ENCODE results near the gene GPR146. TPM values are rescaled to one million over a fixed set of nuclear protein-coding genes. Genes with fewer than 3 reads are reported as not detected.
A peak's percentile ranks its signal among the peaks of the same experiment; 100 is the strongest.

Gene GPR146, protein sequence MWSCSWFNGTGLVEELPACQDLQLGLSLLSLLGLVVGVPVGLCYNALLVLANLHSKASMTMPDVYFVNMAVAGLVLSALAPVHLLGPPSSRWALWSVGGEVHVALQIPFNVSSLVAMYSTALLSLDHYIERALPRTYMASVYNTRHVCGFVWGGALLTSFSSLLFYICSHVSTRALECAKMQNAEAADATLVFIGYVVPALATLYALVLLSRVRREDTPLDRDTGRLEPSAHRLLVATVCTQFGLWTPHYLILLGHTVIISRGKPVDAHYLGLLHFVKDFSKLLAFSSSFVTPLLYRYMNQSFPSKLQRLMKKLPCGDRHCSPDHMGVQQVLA
- total RNA-seq (2012; rRNA removed), result 0.83 and 2.2 TPM in 2 replicates
- 2.5 and 3.4 TPM in 2 replicates for polyA plus RNA-seq (2012; rRNA removed)
- 1.9 and 8.1 TPM in 2 replicates for polyA plus RNA-seq (2012; cell fraction: cytosol; rRNA removed)
- polyA plus RNA-seq (2012; cell fraction: nucleus; rRNA removed; ENCODE audit: low replicate concordance), result 4.5 and 7.4 TPM in 2 replicates
- percentile 13 among the genes with signal in this experiment for Bru-seq, nascent RNA
- BruChase-seq, experiment 1, labeled RNA remaining after a 6-hour chase, result percentile 20 among the genes with signal in this experiment
- percentile 18 among the genes with signal in this experiment for BruChase-seq, experiment 2, labeled RNA remaining after a 2-hour chase
- long read RNA-seq, partial matches to known transcripts, result 0 of 1 reads
- long read RNA-seq, other reads (novel, unspliced or antisense), result 1 of 1 reads

- Histone ChIP-seq H3K56ac (ENCODE audit: extremely low read depth, insufficient read depth, low read length) (no peak within 1 kb of the TSS), H4K20me1 (ENCODE audit: insufficient read depth, low read length) (peaks cover 27% of the 10 kb centered on the region; the same call in 1 of the 2 replicates), H3K23ac (ENCODE audit: low read depth, low read length) (no peak within 1 kb of the TSS), H4K8ac (ENCODE audit: low read depth in 2 of 2, low read length in 2 of 2) (peak within 1 kb of the TSS; percentile 18 to 90; a peak in 3 of 4 replicates), H3K14ac (replicated peaks; ENCODE audit: low read depth, low read length) (0 out of 2 replicates have a peak within 1 kb of the TSS, but pooled peaks have one; percentile 20), H2BK5ac (ENCODE audit: low read depth, low read length, poor library complexity, severe bottlenecking) (peak within 1 kb of the TSS; percentile 62), H2BK15ac (ENCODE audit: low read depth, low read length) (no peak within 1 kb of the TSS), H3K27ac (ENCODE audit: insufficient read depth, low read length) (peak within 1 kb of the TSS; percentile 88), H3K4me3 (ENCODE audit: insufficient read depth, low read depth, low read length) (peak within 1 kb of the TSS; percentile 54), H3K27me3 (ENCODE audit: control insufficient read depth, insufficient read depth, low read length) (no peaks in the 10 kb centered on the region), H2BK120ac (ENCODE audit: low read depth, low read length) (no peak within 1 kb of the TSS), H4K5ac (ENCODE audit: low read depth, low read length) (peak within 1 kb of the TSS; percentile 84), H3K4me2 (ENCODE audit: low read depth, low read length) (peak within 1 kb of the TSS; percentile 96), H2BK20ac (ENCODE audit: low read depth, low read length) (no peak within 1 kb of the TSS), H3K36me3 (ENCODE audit: control insufficient read depth, insufficient read depth, low read length) (no peaks in the 10 kb centered on the region), H2AK5ac (ENCODE audit: low read depth, low read length) (peak within 1 kb of the TSS; percentile 69; the same call in 1 of the 2 replicates), H4K91ac (ENCODE audit: insufficient read depth, low read depth, low read length) (peak within 1 kb of the TSS; percentile 4; the same call in 1 of the 2 replicates), H3K4ac (ENCODE audit: low read depth, low read length) (peak within 1 kb of the TSS; percentile 28), H3K79me1 (ENCODE audit: low read depth in 1 of 2, low read length in 2 of 2) (peaks cover 10 to 38% of the 10 kb centered on the region in 2 experiments), H2AK9ac (replicated peaks; ENCODE audit: low read depth, low read length, poor library complexity) (peak within 1 kb of the TSS; percentile 84), H2AFZ (replicated peaks; ENCODE audit: low read length, poor library complexity) (peak within 1 kb of the TSS; percentile 87), H3K4me1 (ENCODE audit: control insufficient read depth, insufficient read depth, low read length) (peaks cover 20% of the 10 kb centered on the region), H3K18ac (ENCODE audit: low read depth, low read length) (peak within 1 kb of the TSS; percentile 24; the same call in 1 of the 2 replicates), H3K9me1 (ENCODE audit: insufficient read depth, low read length) (peaks cover 3% of the 10 kb centered on the region; the same call in 1 of the 2 replicates), H3K9ac (ENCODE audit: low read depth, low read length) (peak within 1 kb of the TSS; percentile 79), H3K9me3 (ENCODE audit: control insufficient read depth, insufficient read depth, low read length) (no peaks in the 10 kb centered on the region)
- ChIA-PET POLR2A (ENCODE audit: unreplicated experiment) (no interaction called here), CTCF (interaction anchor here (0.6 to 1.1 kb wide), 2 partner anchors 10 kb away, joined by 3 to 4 read pairs; no protein-coding TSS in a partner anchor)
- 1% methylated on average over 15 of the region's 74 CpGs; no CpG with 5 or more reads in 1 of the 2 experiments for WGBS, 2 experiments (ENCODE audit: extremely low coverage in 2 of 2, insufficient read length in 1 of 2)
- BruUV-seq (replicated peaks), result no TSS peak
- in situ Hi-C loops (cut with MboI; ENCODE audit: low sequenced_read_pairs), result no loop called here
- DNase-seq (peak; percentile 94), ATAC-seq (ENCODE audit: low read depth) (peak; percentile 98)
- intact Hi-C loops (cut with micrococcal nuclease), result loop anchor here (5.0 to 10.0 kb wide), 2 partner anchors 93 to 140 kb away; a partner anchor contains a TSS
- dilution Hi-C loops (cut with HindIII; ENCODE audit: low sequenced_read_pairs, unreplicated experiment), result no loop called here
- TF ChIP-seq SMC3 (IDR thresholded peaks at IDR 0.05; ENCODE audit: low read depth, low read length) (0 out of 2 replicates have a peak, but pooled peaks have one; percentile 10), BHLHE40 (IDR thresholded peaks at IDR 0.05; ENCODE audit: low read depth, low read length) (peak; percentile 19; the same call in 1 of the 2 replicates), FOS (IDR thresholded peaks at IDR 0.05; ENCODE audit: low read depth, low read length) (no peak), CHD1 (IDR thresholded peaks at IDR 0.05; ENCODE audit: low read depth, low read length) (0 out of 2 replicates have a peak, but pooled peaks have one; percentile 37), POLR2A (IDR thresholded peaks at IDR 0.05; ENCODE audit: low read depth, low read length) (no peak), RAD21 (IDR thresholded peaks at IDR 0.05; ENCODE audit: low read length) (peak; percentile 43), CTCF (conservative IDR thresholded peaks at IDR 0.05; ENCODE audit: low read depth, low read length) (peak; percentile 58)
- TF ChIP-seq, protein P1, sequence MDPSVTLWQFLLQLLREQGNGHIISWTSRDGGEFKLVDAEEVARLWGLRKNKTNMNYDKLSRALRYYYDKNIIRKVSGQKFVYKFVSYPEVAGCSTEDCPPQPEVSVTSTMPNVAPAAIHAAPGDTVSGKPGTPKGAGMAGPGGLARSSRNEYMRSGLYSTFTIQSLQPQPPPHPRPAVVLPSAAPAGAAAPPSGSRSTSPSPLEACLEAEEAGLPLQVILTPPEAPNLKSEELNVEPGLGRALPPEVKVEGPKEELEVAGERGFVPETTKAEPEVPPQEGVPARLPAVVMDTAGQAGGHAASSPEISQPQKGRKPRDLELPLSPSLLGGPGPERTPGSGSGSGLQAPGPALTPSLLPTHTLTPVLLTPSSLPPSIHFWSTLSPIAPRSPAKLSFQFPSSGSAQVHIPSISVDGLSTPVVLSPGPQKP (IDR thresholded peaks at IDR 0.05; ENCODE audit: borderline replicate concordance, low read depth, low read length), result no peak
- TF ChIP-seq, protein P2, sequence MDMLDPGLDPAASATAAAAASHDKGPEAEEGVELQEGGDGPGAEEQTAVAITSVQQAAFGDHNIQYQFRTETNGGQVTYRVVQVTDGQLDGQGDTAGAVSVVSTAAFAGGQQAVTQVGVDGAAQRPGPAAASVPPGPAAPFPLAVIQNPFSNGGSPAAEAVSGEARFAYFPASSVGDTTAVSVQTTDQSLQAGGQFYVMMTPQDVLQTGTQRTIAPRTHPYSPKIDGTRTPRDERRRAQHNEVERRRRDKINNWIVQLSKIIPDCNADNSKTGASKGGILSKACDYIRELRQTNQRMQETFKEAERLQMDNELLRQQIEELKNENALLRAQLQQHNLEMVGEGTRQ (IDR thresholded peaks at IDR 0.05; ENCODE audit: low read depth, low read length), result peak; percentile 89
These were observed at the start of gene GPR146 for GRCh38 chr7:1044189-1045068. Gene GPR146 (plus strand): TSS chr7:1044546. CDS start chr7:1057516, 12,970 bp downstream.
